GM18873 (cell line): Measurements from ENCODE around the gene LTA4H.
"Not testable (repeated sequence)": the region's sequence is repeated elsewhere in the genome, so short reads cannot be mapped to it uniquely, and the experiment has no call there.

Source experiments
- ATAC-seq: cut with Tn5 transposase; IDR thresholded peaks from one replicate; pipeline ENCODE4 v1.9.1; 2021; ENCODE audit warnings: mild to moderate bottlenecking, moderate library complexity, moderate number of reproducible peaks; ENCODE audit not compliant: unreplicated experiment, low FRiP score

LTA4H gene

GRCh38 chr12:95995238-95996031 lies 40.0 kb downstream of the LTA4H start:
- ATAC-seq = no peak

- no peak for ATAC-seq
These were observed 40.9 kb downstream of the LTA4H start for GRCh38 chr12:95994476-95994875.

- no peak for ATAC-seq
These were observed 41.5 kb downstream of the LTA4H start for GRCh38 chr12:95993907-95994306.

GRCh38 chr12:95990136-95990535 lies 45.3 kb downstream of the LTA4H start:
- no peak for ATAC-seq

- no peak for ATAC-seq
These were observed 45.8 kb downstream of the LTA4H start for GRCh38 chr12:95989504-95990123.

GRCh38 chr12:95988506-95989275 lies 46.7 kb downstream of the LTA4H start:
- no peak for ATAC-seq

GRCh38 chr12:95986635-95987570 lies 48.5 kb downstream of the LTA4H start:
- ATAC-seq = no peak

- no peak for ATAC-seq
These were observed 50.7 kb downstream of the LTA4H start for GRCh38 chr12:95984682-95985081.

GRCh38 chr12:95982602-95983001 lies 52.8 kb downstream of the LTA4H start:
- no peak for ATAC-seq

- no peak for ATAC-seq
These were observed 55.0 kb downstream of the LTA4H start for GRCh38 chr12:95980437-95980836.

- ATAC-seq = no peak
These were observed 56.6 kb downstream of the LTA4H start for GRCh38 chr12:95978774-95979173.

GRCh38 chr12:95978351-95978750 lies 57.0 kb downstream of the LTA4H start:
- no peak for ATAC-seq

GRCh38 chr12:95977764-95978305 lies 57.6 kb downstream of the LTA4H start:
- ATAC-seq = no peak

GRCh38 chr12:95976416-95976832 lies 59.0 kb downstream of the LTA4H start:
- no peak for ATAC-seq

- ATAC-seq = no peak
These were observed 59.9 kb downstream of the LTA4H start for GRCh38 chr12:95975491-95975890.

GRCh38 chr12:95974358-95974757 lies 61.0 kb downstream of the LTA4H start:
- ATAC-seq = no peak

GRCh38 chr12:95972832-95973456 lies 62.4 kb downstream of the LTA4H start:
- ATAC-seq = no peak

- ATAC-seq = no peak
These were observed 64.5 kb downstream of the LTA4H start for GRCh38 chr12:95970905-95971304.

GRCh38 chr12:95969116-95969515 lies 66.3 kb downstream of the LTA4H start:
- ATAC-seq = not testable (repeated sequence)
